DND-41 (cell line): ENCODE results near the gene TBC1D10A.

ENCODE experiments used
- ATAC-seq: fragments of 200-7000 bp; cut with Tn5 transposase; 3 replicates; pipeline ENCODE4 v1.9.1; 2021; ENCODE audit warnings: low read depth; ENCODE audit not compliant: insufficient read depth
- DNase-seq: peaks from one replicate; pipeline ENCODE4 v3.0.0-alpha.2; 2020
- H2AFZ ChIP-seq: 2 replicates; pipeline ENCODE4 v1.6.0; 2012; ENCODE audit warnings: low read depth, low read length
- H3K27ac ChIP-seq: 2 replicates; pipeline ENCODE4 v1.5.1; 2012; ENCODE audit warnings: low read length, inconsistent platforms
- H3K27me3 ChIP-seq: fragments of 200-600 bp; sonication (generic); 2 replicates; pipeline ENCODE4 v1.6.0; 2012; ENCODE audit warnings: low read length, mild to moderate bottlenecking, inconsistent platforms; ENCODE audit not compliant: insufficient read depth, poor library complexity
- H3K36me3 ChIP-seq: 2 replicates; pipeline ENCODE4 v1.5.1; 2012; ENCODE audit warnings: low read length, inconsistent platforms; ENCODE audit not compliant: insufficient read depth
- H3K4me1 ChIP-seq: 2 replicates; pipeline ENCODE4 v1.5.1; 2012; ENCODE audit warnings: mild to moderate bottlenecking, low read length; ENCODE audit not compliant: insufficient read depth
- H3K4me2 ChIP-seq: 2 replicates; pipeline ENCODE4 v1.6.0; 2012; ENCODE audit warnings: mild to moderate bottlenecking, moderate library complexity, low read length, inconsistent platforms; ENCODE audit not compliant: insufficient read depth
- H3K4me3 ChIP-seq, 2 experiments: fragments of 200-600 bp in 1 of 2; shearing (Covaris generic) in 1 of 2; 2 replicates each; pipeline ENCODE4 v1.5.1; 2012 to 2016; ENCODE audit warnings: inconsistent platforms in 2 of 2, low read length in 2 of 2, mild to moderate bottlenecking in 2 of 2, low read depth in 1 of 2, moderate library complexity in 1 of 2
- H3K79me2 ChIP-seq: 2 replicates; pipeline ENCODE4 v1.6.0; 2012; ENCODE audit warnings: low read length, inconsistent platforms; ENCODE audit not compliant: insufficient read depth
- H3K9ac ChIP-seq: 2 replicates; pipeline ENCODE4 v1.6.0; 2012; ENCODE audit warnings: low read depth, mild to moderate bottlenecking, inconsistent platforms, low read length, moderate library complexity
- H3K9me3 ChIP-seq: 2 replicates; pipeline ENCODE4 v1.5.1; 2012; ENCODE audit warnings: low read length, moderate library complexity, mild to moderate bottlenecking, inconsistent platforms; ENCODE audit not compliant: insufficient read depth, severe bottlenecking
- H4K20me1 ChIP-seq: 2 replicates; pipeline ENCODE4 v1.6.0; 2012; ENCODE audit warnings: low read length; ENCODE audit not compliant: insufficient read depth
- EZH2 ChIP-seq: IDR thresholded peaks from 3 replicates; pipeline ENCODE4 v1.6.1; 2012; ENCODE audit warnings: borderline replicate concordance, low read depth, mild to moderate bottlenecking, moderate library complexity, low read length, inconsistent platforms; ENCODE audit not compliant: severe bottlenecking
- TF ChIP-seq, protein P1 (sequence below): IDR thresholded peaks from 2 replicates; pipeline ENCODE4 v1.5.1; 2012; ENCODE audit warnings: borderline replicate concordance, low read length, moderate library complexity, mild to moderate bottlenecking; ENCODE audit not compliant: poor library complexity, severe bottlenecking; ENCODE audit errors: extremely low read depth

The TBC1D10A gene

DNA sequence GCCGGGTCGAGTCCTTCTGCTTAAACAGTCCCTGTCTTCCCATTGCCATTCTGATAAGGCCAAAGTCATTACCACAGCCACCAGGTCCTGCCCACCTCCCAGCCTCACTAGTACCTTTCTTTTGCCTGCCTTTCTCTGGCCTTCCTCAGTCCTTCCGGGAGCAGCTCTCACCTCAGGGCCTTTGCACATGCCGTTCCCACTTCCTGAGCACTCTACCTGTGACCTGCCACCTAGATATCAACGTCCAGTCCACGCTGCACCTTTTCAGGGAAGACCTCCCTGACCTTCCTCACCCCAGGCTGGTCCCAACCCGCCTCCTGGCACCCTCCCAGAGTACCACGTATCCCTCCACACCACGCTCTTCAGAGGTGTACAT, 52.3 kb downstream of the TBC1D10A start:
- no peak for ATAC-seq
- no peaks in the 10 kb centered on the region for H3K9me3 ChIP-seq
- H3K4me2 ChIP-seq, result peak overlapping the region; percentile 57
- no peak for DNase-seq
- H3K27ac ChIP-seq, result peak overlapping the region; percentile 99
- H3K4me3 ChIP-seq, result no peak overlapping the region; a peak in 1 of 4 replicates
- no peak for TF ChIP-seq EZH2
- TF ChIP-seq, protein P1, sequence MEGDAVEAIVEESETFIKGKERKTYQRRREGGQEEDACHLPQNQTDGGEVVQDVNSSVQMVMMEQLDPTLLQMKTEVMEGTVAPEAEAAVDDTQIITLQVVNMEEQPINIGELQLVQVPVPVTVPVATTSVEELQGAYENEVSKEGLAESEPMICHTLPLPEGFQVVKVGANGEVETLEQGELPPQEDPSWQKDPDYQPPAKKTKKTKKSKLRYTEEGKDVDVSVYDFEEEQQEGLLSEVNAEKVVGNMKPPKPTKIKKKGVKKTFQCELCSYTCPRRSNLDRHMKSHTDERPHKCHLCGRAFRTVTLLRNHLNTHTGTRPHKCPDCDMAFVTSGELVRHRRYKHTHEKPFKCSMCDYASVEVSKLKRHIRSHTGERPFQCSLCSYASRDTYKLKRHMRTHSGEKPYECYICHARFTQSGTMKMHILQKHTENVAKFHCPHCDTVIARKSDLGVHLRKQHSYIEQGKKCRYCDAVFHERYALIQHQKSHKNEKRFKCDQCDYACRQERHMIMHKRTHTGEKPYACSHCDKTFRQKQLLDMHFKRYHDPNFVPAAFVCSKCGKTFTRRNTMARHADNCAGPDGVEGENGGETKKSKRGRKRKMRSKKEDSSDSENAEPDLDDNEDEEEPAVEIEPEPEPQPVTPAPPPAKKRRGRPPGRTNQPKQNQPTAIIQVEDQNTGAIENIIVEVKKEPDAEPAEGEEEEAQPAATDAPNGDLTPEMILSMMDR, result no peak
- no peak overlapping the region for H2AFZ ChIP-seq
- H3K79me2 ChIP-seq, result peaks cover 48% of the 10 kb centered on the region
- peaks cover 25% of the 10 kb centered on the region for H3K36me3 ChIP-seq
- H3K4me1 ChIP-seq, result peaks cover 92% of the 10 kb centered on the region
- no peaks in the 10 kb centered on the region for H3K27me3 ChIP-seq
- H4K20me1 ChIP-seq, result no peaks in the 10 kb centered on the region
- H3K9ac ChIP-seq, result peak overlapping the region; percentile 62

DNA sequence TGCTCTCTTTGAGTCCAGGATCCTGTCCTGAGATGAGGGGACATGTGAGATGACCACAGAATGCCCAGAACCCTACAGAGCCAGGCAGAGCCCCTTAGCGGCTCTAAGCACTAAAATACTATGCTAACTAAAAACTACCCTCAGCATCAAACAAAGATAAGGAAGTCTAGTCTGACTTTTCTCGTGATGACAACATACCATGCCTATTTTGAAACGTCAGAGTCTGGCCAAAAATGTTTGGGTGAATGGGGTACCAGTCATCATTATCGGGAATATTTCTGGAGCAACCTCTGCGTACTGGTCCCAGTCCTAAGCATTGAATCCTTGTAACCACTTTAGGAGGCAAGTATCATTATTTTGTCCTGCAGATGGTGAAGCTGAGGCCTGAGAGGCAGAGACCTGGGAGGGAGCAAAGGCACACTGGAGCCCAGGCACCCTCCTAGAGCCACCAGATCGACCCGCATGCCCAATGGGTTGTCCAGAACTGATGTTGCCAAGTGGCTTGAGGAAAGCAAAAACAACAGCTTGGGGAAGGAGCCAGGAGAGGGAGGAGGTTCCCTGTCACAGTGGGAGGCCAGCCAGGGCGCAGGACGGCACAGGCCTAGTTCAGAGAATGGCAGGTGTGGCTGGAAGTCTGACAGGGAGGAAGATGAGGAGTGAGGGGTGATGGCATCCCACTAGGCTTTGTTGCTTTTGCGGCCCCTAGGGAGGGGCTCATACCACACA, 52.9 kb downstream of the TBC1D10A start:
- Histone ChIP-seq H3K4me3 (no peak overlapping the region), H3K4me1 (peaks cover 92% of the 10 kb centered on the region), H3K4me2 (peak overlapping the region; percentile 57), H2AFZ (no peak overlapping the region), H3K9me3 (no peaks in the 10 kb centered on the region), H3K9ac (peak overlapping the region; percentile 62), H3K36me3 (peaks cover 31% of the 10 kb centered on the region), H3K27me3 (no peaks in the 10 kb centered on the region), H3K27ac (peak overlapping the region; percentile 99), H3K79me2 (peaks cover 54% of the 10 kb centered on the region), H4K20me1 (no peaks in the 10 kb centered on the region)
- ATAC-seq, result no peak
- no peak for DNase-seq
- TF ChIP-seq EZH2, result no peak
- TF ChIP-seq, protein P1, result no peak

DNA sequence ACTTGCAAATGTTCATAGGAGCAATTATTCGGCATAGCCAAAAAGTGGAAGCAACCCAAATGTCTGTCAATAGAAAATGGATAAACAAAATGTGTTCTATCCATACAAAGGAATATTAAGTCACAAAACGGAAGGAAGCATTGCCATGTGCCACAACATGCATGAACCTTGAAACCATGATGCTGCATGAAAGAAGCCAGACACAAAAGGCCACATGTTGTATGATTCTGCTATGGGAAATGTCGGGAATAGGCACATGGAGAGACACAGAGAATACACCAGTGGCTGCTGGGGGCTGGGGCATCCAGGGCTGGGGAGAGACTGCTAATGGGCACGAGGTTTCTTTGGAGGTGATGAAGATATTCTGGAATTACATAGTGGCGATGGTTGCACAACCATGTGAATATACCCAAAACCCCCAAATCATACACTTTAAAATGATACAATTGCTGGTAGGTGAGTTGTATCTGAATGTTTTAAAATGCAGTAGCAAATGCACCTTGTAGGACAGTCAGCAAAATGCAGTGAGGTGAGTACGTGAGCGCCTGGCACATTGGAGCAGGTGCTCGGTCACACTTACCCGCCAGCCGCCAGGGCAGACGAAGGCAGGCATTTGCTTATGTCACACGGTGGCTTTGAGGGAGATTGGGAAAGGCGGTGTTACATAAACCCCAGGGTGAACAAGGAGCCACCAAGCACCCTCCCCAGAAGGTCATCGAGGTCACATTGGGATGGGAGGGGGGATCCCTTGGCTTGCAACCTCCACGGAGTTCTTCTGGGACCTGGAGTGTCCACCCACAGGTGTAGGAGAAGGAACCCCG, 53.8 kb downstream of the TBC1D10A start:
- Histone ChIP-seq H3K79me2 (peaks cover 60% of the 10 kb centered on the region), H2AFZ (no peak overlapping the region), H3K9me3 (no peaks in the 10 kb centered on the region), H3K4me1 (peaks cover 92% of the 10 kb centered on the region), H3K27ac (peak overlapping the region; percentile 99), H3K36me3 (peaks cover 40% of the 10 kb centered on the region), H3K27me3 (no peaks in the 10 kb centered on the region), H3K9ac (peak overlapping the region; percentile 62; the same call in 1 of the 2 replicates), H4K20me1 (no peaks in the 10 kb centered on the region), H3K4me2 (no peak overlapping the region; the same call in 1 of the 2 replicates), H3K4me3 (no peak overlapping the region)
- ATAC-seq, result no peak
- TF ChIP-seq EZH2, result no peak
- TF ChIP-seq, protein P1, result no peak
- DNase-seq, result no peak
